Erythroblast (primary cell): ENCODE measurements around the gene SLC9B2.

Source experiments
- GATA1 ChIP-seq: IDR thresholded peaks from 2 replicates; pipeline ENCODE4 v1.6.1; 2011; ENCODE audit warnings: low read depth, mild to moderate bottlenecking, control low read depth, low read length, moderate library complexity
- POLR2A ChIP-seq: IDR thresholded peaks from 2 replicates; pipeline ENCODE4 v1.6.1; 2011; ENCODE audit warnings: mild to moderate bottlenecking, low read length

GRCh38 chr4:103099691-103100392, 23.3 kb upstream of the SLC9B2 start, which contains the start of gene BDH2:
- TF ChIP-seq POLR2A, result no peak
- no peak for TF ChIP-seq GATA1
